HEK293T (cell line): ENCODE results near the gene FHIT.

Experiments used
- CTCF ChIA-PET: fragments of 350-600 bp; formaldehyde crosslinking; extraction: SDS; loops from one replicate; lab custom pipeline; 2021; ENCODE audit warnings: antibody characterized with exemption, inconsistent platforms; lab: Yijun Ruan, JAX
- POLR2A ChIA-PET: fragments of 350-600 bp; formaldehyde crosslinking; extraction: SDS; loops from one replicate; lab custom pipeline; 2020; ENCODE audit warnings: antibody characterized with exemption, inconsistent platforms; lab: Yijun Ruan, JAX
- DNase-seq: peaks from one replicate; pipeline ENCODE4 v3.0.0; 2012; ENCODE audit warnings: mixed read lengths; ENCODE audit errors: extremely low spot score
- ARNT ChIP-seq: fragments of 450-650 bp; IDR thresholded peaks from 2 replicates; pipeline ENCODE4 v1.6.1; 2017; ENCODE audit warnings: mild to moderate bottlenecking
- BHLHE40 ChIP-seq: fragments of 450-650 bp; IDR thresholded peaks from 2 replicates; pipeline ENCODE4 v1.6.1; 2016; ENCODE audit warnings: mild to moderate bottlenecking, moderate library complexity, borderline replicate concordance
- CTBP1 ChIP-seq: fragments of 450-650 bp; IDR thresholded peaks from 2 replicates; pipeline ENCODE4 v1.6.1; 2016; ENCODE audit warnings: borderline replicate concordance
- ELF4 ChIP-seq: fragments of 450-650 bp; IDR thresholded peaks from 2 replicates; pipeline ENCODE4 v1.6.1; 2017; ENCODE audit warnings: antibody characterized with exemption
- FOXA1 ChIP-seq: fragments of 450-650 bp; IDR thresholded peaks from 2 replicates; pipeline ENCODE4 v1.6.1; 2016; ENCODE audit warnings: mild to moderate bottlenecking
- FOXK2 ChIP-seq: fragments of 450-650 bp; IDR thresholded peaks from 2 replicates; pipeline ENCODE4 v1.6.1; 2016; ENCODE audit warnings: mild to moderate bottlenecking
- FOXM1 ChIP-seq: fragments of 450-650 bp; IDR thresholded peaks from 2 replicates; pipeline ENCODE4 v1.6.1; 2017; ENCODE audit warnings: mild to moderate bottlenecking, borderline replicate concordance
- HDGF ChIP-seq: fragments of 450-650 bp; IDR thresholded peaks from 2 replicates; pipeline ENCODE4 v1.6.1; 2017; ENCODE audit warnings: antibody characterized with exemption, borderline replicate concordance
- L3MBTL2 ChIP-seq: fragments of 450-650 bp; conservative IDR thresholded peaks from 2 replicates; pipeline ENCODE4 v1.6.1; 2016; ENCODE audit warnings: mild to moderate bottlenecking
- LEF1 ChIP-seq: fragments of 450-650 bp; IDR thresholded peaks from 2 replicates; pipeline ENCODE4 v1.6.1; 2017; ENCODE audit warnings: mild to moderate bottlenecking, borderline replicate concordance
- NFRKB ChIP-seq: fragments of 450-650 bp; IDR thresholded peaks from 2 replicates; pipeline ENCODE4 v1.6.1; 2016; ENCODE audit warnings: mild to moderate bottlenecking, moderate library complexity
- PKNOX1 ChIP-seq: fragments of 450-650 bp; IDR thresholded peaks from 2 replicates; pipeline ENCODE4 v1.6.1; 2016
- SP1 ChIP-seq: fragments of 450-650 bp; IDR thresholded peaks from 2 replicates; pipeline ENCODE4 v1.6.1; 2017
- SUZ12 ChIP-seq: fragments of 450-650 bp; IDR thresholded peaks from 2 replicates; pipeline ENCODE4 v1.6.1; 2016; ENCODE audit warnings: mild to moderate bottlenecking
- TARDBP ChIP-seq: fragments of 450-650 bp; IDR thresholded peaks from 2 replicates; pipeline ENCODE4 v1.6.1; 2016
- ZNF384 ChIP-seq: fragments of 450-650 bp; IDR thresholded peaks from 2 replicates; pipeline ENCODE4 v1.6.1; 2016

FHIT gene

DNA sequence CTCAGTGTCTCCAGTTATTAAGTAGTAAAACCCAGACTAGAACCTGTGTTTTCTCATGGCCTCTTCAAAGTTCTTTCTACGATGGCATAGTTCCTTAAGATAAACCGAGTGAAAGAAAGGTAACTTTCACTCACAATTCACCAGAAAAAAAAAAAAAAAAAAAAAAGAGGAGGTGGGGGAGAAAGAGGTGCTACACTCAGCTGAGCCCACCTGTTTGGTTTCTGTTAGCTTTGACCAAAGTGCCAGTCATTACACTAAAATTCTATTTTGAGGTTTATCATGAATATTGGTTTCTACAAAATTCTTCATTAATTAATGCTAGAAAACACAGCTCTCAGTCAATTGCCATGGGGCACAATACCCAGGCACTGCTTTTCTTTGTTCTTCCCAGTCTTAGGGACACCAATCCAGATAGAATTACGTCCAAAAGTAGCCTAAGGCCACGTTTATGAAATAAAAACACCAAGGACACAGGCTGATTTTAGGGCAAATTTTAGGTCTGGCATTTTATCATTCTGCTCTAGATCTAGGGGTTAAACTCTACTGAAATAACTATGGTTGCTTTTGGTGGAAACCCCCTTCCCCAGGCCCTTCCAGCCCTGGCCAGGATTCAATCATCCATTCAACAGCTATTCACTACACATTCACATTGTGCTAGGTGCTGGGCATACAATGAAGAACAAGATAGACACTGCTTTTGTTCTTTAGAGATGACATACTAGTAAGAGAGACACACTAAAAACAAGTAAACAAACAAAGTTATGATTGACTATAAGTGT, 1097.8 kb downstream of the FHIT start:
- ChIA-PET POLR2A (no interaction called here), CTCF (no interaction called here)
- no peak for DNase-seq
- TF ChIP-seq BHLHE40 = no peak
- no peak for TF ChIP-seq FOXK2
- no peak for TF ChIP-seq ELF4
- TF ChIP-seq LEF1 = no peak
- no peak for TF ChIP-seq PKNOX1
- TF ChIP-seq HDGF = no peak
- TF ChIP-seq ZNF384 = no peak
- TF ChIP-seq NFRKB = no peak
- no peak for TF ChIP-seq SP1
- TF ChIP-seq L3MBTL2 = no peak

DNA sequence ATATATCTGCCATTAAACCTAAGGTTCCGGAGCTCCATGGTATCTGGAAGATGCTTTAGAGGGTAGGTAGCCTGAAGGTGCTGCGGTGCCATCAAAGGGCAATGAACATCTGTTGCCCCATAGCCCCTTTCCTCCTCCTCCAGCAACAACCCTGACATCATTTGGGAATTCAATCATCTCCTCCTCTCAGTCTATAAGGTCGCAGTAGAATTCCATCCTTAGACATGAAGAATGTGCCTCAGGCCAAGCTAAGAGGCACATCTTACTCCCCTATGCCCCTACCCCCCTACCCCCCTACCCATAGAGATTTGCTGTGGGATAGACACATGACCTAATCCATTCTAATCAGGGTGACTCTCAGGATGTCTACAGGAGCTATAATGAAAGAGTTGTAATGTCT, 1101.8 kb downstream of the FHIT start:
- TF ChIP-seq L3MBTL2 (no peak), SUZ12 (no peak), NFRKB (no peak), PKNOX1 (no peak), SP1 (no peak), LEF1 (no peak), ZNF384 (no peak)
- CTCF ChIA-PET = no interaction called here
- POLR2A ChIA-PET = no interaction called here
- no peak for DNase-seq

GRCh38 chr3:60147249-60147950, 1103.9 kb downstream of the FHIT start:
- no peak for DNase-seq
- TF ChIP-seq TARDBP = no peak
- no peak for TF ChIP-seq FOXM1
- no peak for TF ChIP-seq ARNT
- no peak for TF ChIP-seq ZNF384
- TF ChIP-seq FOXA1 = no peak
- TF ChIP-seq FOXK2 = no peak
- no peak for TF ChIP-seq LEF1
- TF ChIP-seq HDGF = no peak
- TF ChIP-seq SP1 = no peak
- TF ChIP-seq L3MBTL2 = no peak
- TF ChIP-seq NFRKB = no peak
- TF ChIP-seq BHLHE40 = no peak
- no peak for TF ChIP-seq PKNOX1
- no peak for TF ChIP-seq ELF4
- no peak for TF ChIP-seq SUZ12
- ChIA-PET CTCF (no interaction called here), POLR2A (no interaction called here)

- TF ChIP-seq SP1 = no peak
- TF ChIP-seq FOXK2 = no peak
- no peak for TF ChIP-seq L3MBTL2
- TF ChIP-seq HDGF = no peak
- TF ChIP-seq TARDBP = no peak
- TF ChIP-seq SUZ12 = no peak
- TF ChIP-seq CTBP1 = no peak
- no peak for DNase-seq
- POLR2A ChIA-PET = no interaction called here
- CTCF ChIA-PET = no interaction called here
Measured at GRCh38 chr3:60146121-60146520, 1105.1 kb downstream of the FHIT start.

- CTCF ChIA-PET = no interaction called here
- POLR2A ChIA-PET = no interaction called here
Measured at GRCh38 chr3:60144071-60144470, 1107.2 kb downstream of the FHIT start.

More at GRCh38 chr3:60144071-60144470, 1107.2 kb downstream of the FHIT start:
- no peak for DNase-seq
- TF ChIP-seq SP1 = no peak
- TF ChIP-seq PKNOX1 = no peak
- TF ChIP-seq L3MBTL2 = no peak
- no peak for TF ChIP-seq NFRKB
- no peak for TF ChIP-seq BHLHE40
- no peak for TF ChIP-seq TARDBP
